ENCODE results near the gene CORO2A. TPM values are rescaled to one million over a fixed set of nuclear protein-coding genes. Genes with fewer than 3 reads are reported as not detected.
"Not testable (repeated sequence)": the region's sequence is repeated elsewhere in the genome, so short reads cannot be mapped to it uniquely, and the experiment has no call there.

Gene CORO2A
- total and polyA plus RNA-seq, 11 donors = 0.09 to 2.2 (median 0.22) TPM

- ATAC-seq = no peak
- Histone ChIP-seq H3K36me3 (no peaks in the 10 kb centered on the region), H3K9me3 (no peaks in the 10 kb centered on the region), H3K27me3 (no peaks in the 10 kb centered on the region), H3K4me3 (no peak overlapping the region), H3K27ac (no peak overlapping the region), H3K4me1 (peaks cover 0 to 7% (median 0%) of the 10 kb centered on the region in 12 donors)
- no peak for DNase-seq
- intact Hi-C loops (cut with DNase I) = no loop called here
- no peak for TF ChIP-seq POLR2A (IDR thresholded peaks at IDR 0.05)
- no peak for TF ChIP-seq CTCF (IDR thresholded peaks at IDR 0.05)
- WGBS, 4 donors = 70 to 84% (median 75%) methylated on average over 9 of the region's 9 CpGs
These were observed 15.8 kb downstream of the CORO2A start for GRCh38 chr9:98176391-98177259.

GRCh38 chr9:98175762-98176161 lies 16.7 kb downstream of the CORO2A start:
- no peaks in the 10 kb centered on the region for H3K36me3 ChIP-seq
- H3K27ac ChIP-seq = no peak overlapping the region
- TF ChIP-seq POLR2A (IDR thresholded peaks at IDR 0.05) (no peak), CTCF (IDR thresholded peaks at IDR 0.05) (no peak)
- H3K4me1 ChIP-seq = peaks cover 0 to 7% (median 0%) of the 10 kb centered on the region in 12 donors
- DNase-seq = no peak
- no peaks in the 10 kb centered on the region for H3K27me3 ChIP-seq
- ATAC-seq = no peak
- H3K4me3 ChIP-seq = no peak overlapping the region
- 86 to 92% (median 90%) methylated on average over 3 of the region's 3 CpGs for WGBS, 4 donors
- intact Hi-C loops (cut with DNase I) = no loop called here
- H3K9me3 ChIP-seq = no peaks in the 10 kb centered on the region

- no peak overlapping the region for H3K4me3 ChIP-seq
- H3K9me3 ChIP-seq = no peaks in the 10 kb centered on the region
- H3K36me3 ChIP-seq = no peaks in the 10 kb centered on the region
- H3K4me1 ChIP-seq = peaks cover 0 to 7% (median 0%) of the 10 kb centered on the region in 12 donors
- TF ChIP-seq CTCF (IDR thresholded peaks at IDR 0.05) (no peak), POLR2A (IDR thresholded peaks at IDR 0.05) (no peak)
- intact Hi-C loops (cut with DNase I) = no loop called here
- DNase-seq (no peak), ATAC-seq (no peak)
- H3K27ac ChIP-seq = no peak overlapping the region
- WGBS, 4 donors = 52 to 74% (median 55%) methylated on average over 5 to 6 of the region's 6 CpGs
- no peaks in the 10 kb centered on the region for H3K27me3 ChIP-seq
These were observed 17.3 kb downstream of the CORO2A start for GRCh38 chr9:98175028-98175569.

- DNase-seq; H3K36me3 ChIP-seq; H3K27ac ChIP-seq; H3K4me3 ChIP-seq; intact Hi-C loops (cut with DNase I); ATAC-seq; H3K4me1 ChIP-seq; H3K9me3 ChIP-seq; H3K27me3 ChIP-seq: not testable (repeated sequence)
- WGBS, 4 donors = 72 to 86% (median 80%) methylated on average over 5 of the region's 5 CpGs
These were observed 17.9 kb downstream of the CORO2A start for GRCh38 chr9:98174502-98174918.

All from heart left ventricle (tissue), 16 donors.